GM18499 (cell line): Measurements from ENCODE around the gene RCN2.
"Not testable (repeated sequence)": the region's sequence is repeated elsewhere in the genome, so short reads cannot be mapped to it uniquely, and the experiment has no call there.

Experiments
- ATAC-seq: cut with Tn5 transposase; IDR thresholded peaks from one replicate; pipeline ENCODE4 v1.9.1; 2021; ENCODE audit warnings: moderate number of reproducible peaks; ENCODE audit not compliant: insufficient read depth, unreplicated experiment

The RCN2 gene

DNA sequence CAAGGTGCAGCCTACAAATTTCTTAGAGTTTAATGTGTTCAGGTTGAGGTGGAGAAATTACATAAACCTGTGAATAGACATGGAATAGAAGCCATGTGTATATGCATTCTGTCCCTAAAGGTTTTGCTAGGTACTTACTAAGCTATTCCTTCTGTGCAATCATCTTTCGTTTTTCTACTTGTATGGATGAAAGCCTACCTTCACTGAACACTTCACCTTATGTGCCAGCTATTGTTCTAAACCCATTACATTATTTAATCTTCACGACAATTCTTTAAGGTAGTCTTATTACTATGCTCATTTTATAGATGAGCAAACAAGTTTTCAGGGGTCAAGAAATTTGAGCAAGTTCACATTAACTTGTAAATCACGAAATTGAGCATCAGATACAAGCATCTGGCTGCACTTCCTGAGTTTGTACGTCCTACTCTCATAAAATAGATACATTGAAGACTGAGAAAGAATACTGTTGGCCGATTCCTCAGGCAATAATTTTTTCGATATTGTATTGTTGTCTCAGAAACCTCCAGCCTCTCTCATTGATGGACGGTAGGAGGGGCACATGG is 635 bp upstream of the RCN2 start:
- no peak for ATAC-seq

DNA sequence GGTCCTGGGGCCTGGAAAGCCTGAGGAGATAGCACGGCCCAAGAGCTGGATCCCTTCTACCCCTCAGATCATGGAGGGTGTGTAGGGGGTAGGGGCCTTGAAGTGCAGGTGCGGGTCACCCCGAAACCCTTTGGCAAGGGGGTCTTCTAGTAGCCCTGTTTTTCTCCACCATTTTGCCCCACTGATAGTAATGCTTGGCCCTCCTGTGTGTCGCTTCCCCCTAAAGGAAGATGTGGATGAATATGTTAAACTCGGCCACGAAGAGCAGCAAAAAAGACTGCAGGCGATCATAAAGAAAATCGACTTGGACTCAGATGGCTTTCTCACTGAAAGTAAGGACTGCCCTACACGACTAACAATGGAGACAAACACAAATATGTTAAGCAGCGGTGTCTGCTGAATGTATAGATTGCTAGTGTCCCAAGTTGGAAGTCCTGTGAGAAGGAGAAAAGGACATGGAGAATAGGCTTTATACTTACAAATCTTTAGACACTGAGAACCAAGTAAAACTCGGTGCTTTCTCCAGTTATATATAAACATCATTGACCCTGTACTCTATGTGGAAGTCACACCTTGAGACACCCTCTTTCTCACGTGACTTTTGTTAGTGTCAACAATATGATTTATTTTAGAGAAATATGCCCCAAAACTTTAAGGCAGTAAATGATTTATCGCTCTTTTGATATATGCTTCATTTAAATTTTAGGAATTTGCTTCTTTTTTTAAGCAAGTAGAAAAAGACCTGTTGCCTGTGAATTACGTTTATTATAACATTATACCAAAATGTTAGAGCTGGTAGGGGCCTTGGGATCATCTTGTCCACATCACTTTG is 802 bp downstream of the RCN2 start:
- ATAC-seq = no peak

DNA sequence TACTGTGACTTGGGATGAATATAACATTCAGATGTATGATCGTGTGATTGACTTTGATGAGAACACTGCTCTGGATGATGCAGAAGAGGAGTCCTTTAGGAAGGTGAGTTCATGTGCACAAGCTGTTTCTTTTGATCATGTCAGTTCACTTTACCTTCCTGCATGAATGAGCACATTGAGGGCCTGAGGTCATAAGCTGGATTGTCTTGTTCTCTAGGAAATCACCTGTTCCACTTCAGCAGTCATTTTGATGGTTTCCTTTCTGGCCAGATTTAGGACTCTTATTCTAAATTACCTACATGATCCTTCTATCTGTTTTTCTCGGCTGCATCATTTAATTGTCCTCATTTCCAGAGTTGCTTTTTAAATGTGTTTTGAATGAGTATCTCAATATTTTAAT is 4.1 kb downstream of the RCN2 start:
- ATAC-seq = no peak

DNA sequence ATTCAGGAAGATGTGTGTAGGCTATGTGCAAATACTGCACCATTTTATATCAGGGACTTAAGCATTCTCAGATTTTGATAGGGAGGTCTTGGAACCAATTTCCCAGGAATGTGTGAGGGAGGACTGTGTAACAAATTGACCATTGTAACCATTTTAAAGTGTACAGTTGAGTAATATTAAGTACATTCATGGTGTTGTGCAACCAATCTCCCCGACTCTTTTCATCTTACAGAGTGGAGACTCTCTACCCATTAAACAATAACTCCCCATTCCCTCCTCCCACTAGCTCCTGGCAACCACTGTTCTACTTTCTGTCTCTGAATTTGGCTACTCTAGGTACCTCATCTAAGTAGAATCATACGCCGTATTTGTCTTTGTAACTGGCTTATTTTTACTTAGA is 5.1 kb downstream of the RCN2 start:
- ATAC-seq = no peak

DNA sequence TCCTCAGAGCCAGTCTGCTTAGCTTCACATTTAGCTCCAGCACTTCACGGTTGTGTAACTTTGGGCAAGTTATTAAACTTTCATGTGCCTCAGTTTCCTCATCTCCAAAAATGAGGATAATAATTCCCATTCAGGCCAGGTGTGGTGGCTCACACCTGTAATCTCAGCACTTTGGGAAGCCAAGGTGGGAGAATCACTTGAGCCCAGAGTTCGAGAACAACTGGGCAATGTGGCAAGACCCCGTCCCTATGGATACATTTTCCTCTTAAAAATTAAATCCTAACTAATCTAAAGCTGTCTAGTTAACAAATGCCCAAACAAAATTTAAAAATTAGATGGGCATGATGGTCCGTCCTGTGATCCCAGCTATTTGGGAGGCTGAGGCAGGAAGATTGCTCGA is 7.2 kb downstream of the RCN2 start:
- ATAC-seq = no peak

DNA sequence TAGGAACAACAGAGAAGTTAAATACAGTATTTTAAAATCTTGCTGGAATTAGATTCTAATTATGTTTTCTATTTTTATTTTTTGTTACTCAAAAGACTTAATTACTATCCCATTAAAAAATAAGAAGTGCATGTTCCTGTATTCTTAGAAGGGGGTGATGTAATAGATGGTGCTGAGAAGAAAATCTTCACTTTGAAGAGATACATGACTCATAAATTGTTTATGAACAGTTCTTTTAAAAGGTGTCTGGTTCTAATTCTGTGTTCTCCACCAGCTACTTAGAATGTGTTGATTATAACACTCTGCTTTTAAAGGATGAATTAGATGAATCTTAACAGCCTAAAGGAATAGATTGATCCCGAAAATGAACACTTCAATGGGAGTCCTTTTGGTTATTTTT is 8.2 kb downstream of the RCN2 start:
- ATAC-seq = no peak

DNA sequence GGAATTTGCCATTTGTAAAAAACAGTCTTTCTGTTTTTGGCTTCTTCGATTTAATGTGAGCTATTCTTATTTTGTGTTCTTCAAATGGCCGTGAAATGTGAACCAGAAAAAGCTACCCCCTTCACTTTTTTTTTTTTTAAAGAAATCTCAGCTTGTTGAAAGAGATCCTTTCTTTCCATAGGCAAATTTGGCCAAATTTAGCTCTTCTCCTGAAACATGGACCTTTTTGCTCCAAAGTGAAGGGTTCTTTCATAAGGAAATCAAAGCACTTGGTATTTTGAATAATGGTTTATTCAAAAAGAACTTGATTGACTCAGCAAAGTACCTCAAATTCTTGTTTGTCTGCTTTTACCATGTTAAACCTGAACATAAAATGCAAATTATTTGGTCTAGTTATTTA is 10.1 kb downstream of the RCN2 start:
- no peak for ATAC-seq

DNA sequence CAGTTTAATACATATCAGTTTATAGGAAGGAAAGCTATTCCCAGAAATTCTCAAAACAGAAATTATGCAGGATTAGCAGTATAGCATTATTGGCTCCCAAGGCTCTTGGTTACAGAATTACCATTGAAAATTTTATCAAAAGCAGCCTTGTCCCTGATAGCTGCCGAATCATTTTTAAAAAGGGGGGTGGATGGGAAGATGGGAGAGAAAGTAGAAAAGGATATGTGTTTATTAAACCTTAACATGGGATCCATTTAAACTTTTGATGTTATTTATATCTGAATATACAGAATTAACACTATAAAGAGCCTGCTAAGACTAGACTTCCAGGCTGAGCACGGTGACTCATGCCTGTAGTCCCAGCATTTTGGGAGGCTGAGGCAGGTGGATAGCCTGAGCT is 10.8 kb downstream of the RCN2 start:
- ATAC-seq = no peak

DNA sequence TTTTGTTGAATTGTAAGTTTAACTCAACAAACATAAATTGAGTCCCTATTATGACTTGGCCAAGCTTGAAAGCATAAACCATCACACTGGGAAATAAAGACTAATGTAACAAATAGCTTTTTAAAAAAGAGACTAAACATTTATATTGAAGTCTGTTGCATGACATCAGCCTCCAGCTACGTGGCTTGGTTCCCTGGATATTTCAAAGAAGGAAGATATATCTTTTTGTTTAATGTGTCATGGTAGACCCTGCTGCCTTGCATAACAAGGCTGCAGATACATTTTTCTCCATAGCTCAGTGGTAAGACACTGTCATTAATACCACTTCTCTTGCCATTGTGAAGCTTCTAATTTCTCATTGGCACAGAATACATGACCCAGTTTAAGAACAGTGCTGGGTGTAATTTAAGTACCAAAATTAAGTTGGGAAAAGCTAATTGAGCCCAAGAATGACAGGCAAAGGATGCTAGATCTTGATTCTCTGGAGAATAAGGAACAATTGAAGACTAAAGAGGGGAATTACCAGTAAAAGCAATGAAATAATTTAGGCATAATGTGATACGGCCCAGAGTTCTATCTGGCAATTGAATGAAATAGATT is 14.0 kb downstream of the RCN2 start:
- ATAC-seq = no peak

DNA sequence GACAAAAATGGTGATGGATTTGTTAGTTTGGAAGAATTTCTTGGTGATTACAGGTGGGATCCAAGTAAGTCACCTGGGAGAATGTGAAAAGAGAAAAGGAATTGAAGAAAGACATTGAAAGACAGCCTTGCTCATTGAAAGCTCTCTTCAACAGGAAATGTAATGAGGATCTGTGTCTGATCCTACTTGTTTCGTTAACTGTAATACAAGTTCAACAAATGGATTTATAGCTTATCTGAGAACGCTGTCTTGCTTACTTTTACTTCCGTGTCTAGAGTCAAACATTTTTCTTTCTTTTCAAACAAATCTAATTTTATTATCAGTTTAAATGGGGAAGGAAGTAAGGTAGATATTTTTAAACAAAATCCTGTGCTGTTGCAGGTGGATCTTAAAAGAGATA is 15.9 kb downstream of the RCN2 start:
- ATAC-seq = no peak

DNA sequence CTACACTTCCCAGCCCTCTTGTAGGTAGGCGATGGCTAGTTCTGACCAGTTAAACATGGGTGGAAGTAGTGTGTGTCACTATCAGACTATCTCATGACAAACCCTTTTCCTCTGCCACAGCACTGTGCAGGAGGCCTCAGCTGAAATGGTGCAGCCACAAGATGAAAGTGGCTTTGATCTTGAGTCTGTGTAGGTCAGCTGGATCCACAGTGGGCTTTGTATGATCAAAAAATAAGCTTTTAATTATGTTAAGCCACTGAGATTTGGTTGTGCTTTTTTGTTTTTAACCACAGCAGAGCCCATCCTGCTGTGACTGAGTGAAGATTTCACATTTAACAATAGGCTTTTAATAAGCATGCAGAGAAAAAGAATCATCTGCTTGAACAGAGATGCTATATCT is 19.7 kb downstream of the RCN2 start:
- ATAC-seq = no peak

DNA sequence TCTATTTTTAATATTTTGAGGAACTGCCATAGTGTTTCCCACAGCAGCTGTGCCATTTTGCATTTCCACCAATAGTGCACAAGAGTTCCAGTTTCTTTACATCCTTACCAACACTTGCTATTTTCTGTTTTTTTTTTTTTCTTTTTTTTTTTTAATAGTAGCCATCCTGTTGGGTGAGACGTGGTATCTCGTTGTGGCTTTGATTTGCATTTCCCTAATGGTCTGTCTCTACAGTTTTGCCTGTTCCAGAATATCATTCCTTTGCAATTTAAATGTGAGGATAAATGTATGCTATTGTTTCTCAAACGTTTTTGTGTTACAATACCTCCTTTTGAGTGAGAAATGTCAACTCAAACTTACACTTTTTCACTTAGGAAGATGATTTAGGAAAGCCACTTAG is 22.4 kb downstream of the RCN2 start:
- ATAC-seq = no peak

DNA sequence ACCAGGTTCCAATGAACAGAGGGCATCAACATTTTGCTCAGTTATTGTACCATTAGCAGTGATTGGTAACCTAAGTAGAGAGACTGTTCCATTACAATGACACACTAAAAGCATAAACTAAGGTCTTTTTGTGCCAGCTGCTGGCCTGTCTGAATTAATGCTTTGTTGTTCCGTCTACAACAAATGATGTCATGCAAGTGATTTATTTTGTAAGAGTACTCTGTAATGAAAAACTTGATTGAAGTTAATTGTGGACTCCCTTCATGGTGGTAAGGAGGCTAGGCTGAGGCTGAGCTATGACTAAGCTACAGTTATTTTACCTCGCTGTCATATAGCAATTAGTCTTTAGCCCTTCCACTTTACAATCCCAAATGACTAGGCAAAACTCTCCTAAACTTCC is 23.2 kb downstream of the RCN2 start:
- no peak for ATAC-seq

DNA sequence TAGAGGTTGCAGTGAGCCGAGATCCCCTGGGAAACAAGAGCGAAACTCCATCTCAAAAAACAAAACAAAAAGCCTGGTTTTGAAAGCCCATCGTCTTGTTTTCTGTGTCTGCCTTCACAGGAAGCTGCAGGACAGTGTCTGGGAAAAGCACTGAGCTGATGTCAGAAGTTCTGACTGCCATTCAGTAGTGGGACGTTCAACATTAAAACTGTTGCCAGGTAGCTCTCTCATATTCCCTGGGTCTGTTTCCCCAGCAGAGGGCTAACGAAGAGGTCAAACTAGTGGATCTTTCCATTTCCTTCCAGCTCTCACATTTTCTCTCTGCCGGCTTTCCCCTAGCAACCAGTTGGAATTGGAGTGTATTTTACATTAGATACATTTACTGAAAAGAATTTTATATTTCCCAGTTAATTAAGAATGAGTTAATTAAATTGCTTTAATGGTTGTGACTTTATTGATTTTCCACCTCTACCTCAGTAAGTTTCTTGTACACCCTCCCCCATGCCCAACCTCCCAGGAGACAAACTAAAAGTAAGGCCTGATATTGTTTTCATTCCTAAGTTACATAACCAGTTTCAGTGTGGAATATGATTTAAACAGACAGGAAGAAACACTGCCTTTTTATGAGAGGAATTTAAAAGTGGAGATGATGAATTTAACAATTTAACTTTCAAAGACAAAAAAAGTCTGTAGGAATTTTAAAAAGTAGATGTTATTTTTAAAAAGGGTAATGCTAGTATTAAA is 29.9 kb downstream of the RCN2 start:
- no peak for ATAC-seq

DNA sequence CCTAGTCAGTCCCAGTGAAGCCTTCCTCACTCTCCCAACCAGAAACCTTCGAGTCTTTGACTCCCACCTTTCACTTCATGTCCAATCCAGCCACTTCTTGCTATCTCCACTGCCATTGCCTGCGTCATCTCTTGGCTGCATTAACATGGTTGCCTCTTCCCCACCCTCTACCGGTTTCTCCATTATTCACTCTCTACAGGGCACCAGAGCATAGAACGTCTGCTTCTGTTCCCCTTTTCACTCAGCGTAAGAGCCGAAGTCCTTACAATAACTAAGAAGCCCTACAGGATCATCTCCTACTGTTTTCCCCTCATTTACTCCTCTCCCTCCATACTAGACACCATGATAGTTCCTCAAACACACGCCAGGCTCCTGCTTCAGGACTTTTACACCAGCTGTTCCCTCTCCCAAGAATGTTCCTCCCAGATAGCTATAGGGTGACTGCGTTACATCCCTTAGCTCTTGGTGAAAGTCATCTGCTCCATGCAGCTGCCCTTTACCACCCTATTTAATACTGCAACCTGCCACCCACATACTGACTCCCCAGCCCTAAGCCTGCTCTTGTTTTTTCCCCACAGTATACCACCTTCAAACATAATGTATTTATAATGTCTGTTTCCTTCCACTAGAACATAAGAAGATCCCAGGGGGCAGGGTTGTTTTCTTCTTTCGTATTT is 30.9 kb downstream of the RCN2 start:
- ATAC-seq = no peak

DNA sequence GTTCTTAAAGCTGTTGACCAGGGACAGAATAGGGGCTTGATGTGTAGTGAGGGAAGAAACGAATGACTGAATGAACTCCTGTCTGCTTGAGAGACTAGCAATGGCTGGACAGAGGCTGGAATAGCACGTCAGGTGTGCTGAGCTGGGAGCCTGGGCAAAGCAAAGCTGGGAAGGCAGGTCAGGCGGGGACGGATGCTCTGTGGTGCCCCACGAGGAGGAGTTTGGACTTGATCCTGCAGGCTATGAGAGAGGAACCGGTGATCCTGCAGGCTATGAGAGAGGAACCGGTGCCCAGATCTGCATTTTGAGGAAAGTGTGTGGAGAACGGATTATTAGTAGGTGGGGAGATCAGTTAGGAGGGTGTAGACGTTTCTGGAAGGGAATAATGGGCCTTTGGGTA is 32.0 kb downstream of the RCN2 start:
- ATAC-seq = no peak

DNA sequence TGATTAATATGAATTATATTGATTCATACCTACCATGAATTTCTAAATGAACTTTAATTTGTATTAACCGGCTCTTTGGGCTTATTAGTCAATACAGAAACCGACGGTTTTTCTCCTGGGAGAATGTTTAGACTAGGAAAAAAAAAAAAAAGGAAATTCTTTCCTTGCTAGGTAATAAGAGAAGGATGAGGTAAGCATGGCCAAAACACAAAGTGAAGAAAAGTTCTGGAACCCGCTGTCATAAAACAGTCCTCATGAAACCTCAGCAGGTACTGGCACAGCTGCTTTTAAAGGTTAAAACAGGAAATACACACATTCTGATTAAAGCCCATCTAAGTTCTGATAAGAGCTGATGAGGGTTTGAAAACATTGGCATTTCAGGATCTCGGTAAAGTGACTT is 32.6 kb downstream of the RCN2 start:
- no peak for ATAC-seq

DNA sequence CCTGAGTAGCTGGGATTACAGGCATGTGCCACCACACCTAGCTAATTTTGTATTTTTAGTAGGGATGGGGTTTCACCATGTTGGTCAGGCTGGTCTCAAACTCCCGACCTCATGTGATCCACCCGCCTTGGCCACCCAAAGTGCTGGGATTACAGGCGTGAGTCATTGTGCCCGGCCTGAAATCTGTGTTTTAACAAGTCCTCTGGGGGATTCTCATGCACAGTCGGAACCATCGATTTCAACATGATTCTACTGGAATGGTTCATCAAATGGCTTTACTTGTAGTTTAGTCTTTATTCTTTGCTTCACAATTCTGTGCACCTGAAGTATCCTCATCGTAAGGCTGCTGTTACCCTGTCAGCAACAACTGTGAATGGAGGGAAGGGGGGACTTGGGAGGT is 34.5 kb downstream of the RCN2 start:
- not testable (repeated sequence) for ATAC-seq

DNA sequence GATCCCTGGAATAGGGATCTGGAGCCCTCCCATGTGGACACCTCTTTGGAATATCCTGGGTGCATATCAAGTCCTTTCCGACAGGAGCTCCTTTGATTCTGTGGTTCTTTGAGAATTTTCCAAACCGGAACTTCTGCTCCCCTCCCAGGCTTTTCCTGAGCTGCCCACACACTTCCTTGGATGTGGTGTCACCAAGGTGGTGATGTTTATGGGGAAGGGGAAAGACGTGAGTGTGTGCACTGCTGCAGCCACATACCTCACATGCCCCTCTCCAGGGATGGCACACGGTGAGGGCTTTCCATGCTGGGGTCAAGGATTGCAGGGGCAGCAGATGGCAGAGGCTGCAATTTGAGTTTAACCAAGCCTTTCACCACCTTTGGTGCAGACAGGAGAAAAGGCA is 35.5 kb downstream of the RCN2 start:
- no peak for ATAC-seq

DNA sequence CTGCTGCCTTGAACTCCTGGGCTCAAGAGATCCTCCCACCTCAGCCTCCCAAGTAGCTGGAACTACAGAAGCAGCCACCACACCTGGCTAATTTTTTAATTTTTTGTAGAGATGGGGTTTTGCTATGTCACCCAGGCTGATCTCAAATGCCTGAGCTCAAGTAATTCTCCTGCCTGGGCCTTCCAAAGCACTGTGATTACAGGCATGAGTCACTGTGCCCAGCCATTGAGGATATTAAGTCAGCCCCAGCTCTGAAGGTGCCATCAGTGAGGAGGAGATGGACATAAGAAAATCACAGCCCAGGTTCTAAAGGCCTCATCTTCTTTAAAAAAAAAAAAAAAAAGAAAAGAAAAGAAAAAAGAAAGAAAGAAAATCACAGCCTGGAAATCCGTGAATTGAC is 36.8 kb downstream of the RCN2 start:
- no peak for ATAC-seq
